ENCODE results near the gene CD74. TPM values are rescaled to one million over a fixed set of nuclear protein-coding genes. Genes with fewer than 3 reads are reported as not detected.

CD74 gene
- total and polyA plus RNA-seq, 2 of the 13 experiments (the other 11 are each of a cell fraction or from before 2014, with no cell fraction given) = 34.1 to 84.4 TPM

- TF ChIP-seq ZBTB38 (CRISPR knock-in tag; IDR thresholded peaks at IDR 0.05) = no peak
- no peak for TF ChIP-seq SRF (IDR thresholded peaks at IDR 0.05; ENCODE audit: low read depth, low read length)
- TF ChIP-seq DRAP1 (CRISPR knock-in tag; IDR thresholded peaks at IDR 0.05) = peak; percentile 80
- TF ChIP-seq HNF1B (CRISPR knock-in tag; IDR thresholded peaks at IDR 0.05) = no peak; the same call in 1 of the 2 replicates
- TF ChIP-seq ZFP41 (CRISPR knock-in tag; IDR thresholded peaks at IDR 0.05; ENCODE audit: borderline replicate concordance) = no peak; the same call in 1 of the 2 replicates
- no peak for TF ChIP-seq KIAA2018 (CRISPR knock-in tag; IDR thresholded peaks at IDR 0.05; ENCODE audit: borderline replicate concordance)
- 0 out of 2 replicates have a peak, but pooled peaks have one; percentile 17 for TF ChIP-seq ZNF556 (CRISPR knock-in tag; IDR thresholded peaks at IDR 0.05; ENCODE audit: borderline replicate concordance)
- TF ChIP-seq E2F1 (CRISPR knock-in tag; IDR thresholded peaks at IDR 0.05) = no peak
- TF ChIP-seq XRCC5 (optimal IDR thresholded peaks at IDR 0.05; ENCODE audit: low read length) = no peak
- peak; percentile 42; the same call in 1 of the 2 replicates for TF ChIP-seq RARA (CRISPR knock-in tag; IDR thresholded peaks at IDR 0.05)
- 0 out of 2 replicates have a peak, but pooled peaks have one; percentile 5 for TF ChIP-seq ZNF891 (CRISPR knock-in tag; IDR thresholded peaks at IDR 0.05)
- TF ChIP-seq ZNF138 (CRISPR knock-in tag; IDR thresholded peaks at IDR 0.05; ENCODE audit: low read depth) = 0 out of 2 replicates have a peak, but pooled peaks have one; percentile 70
- no peak for TF ChIP-seq CEBPG (CRISPR knock-in tag; IDR thresholded peaks at IDR 0.05)
- no peak for TF ChIP-seq ZNF513 (CRISPR knock-in tag; conservative IDR thresholded peaks at IDR 0.05)
- no peak for TF ChIP-seq JUN (CRISPR knock-in tag; IDR thresholded peaks at IDR 0.05)
- no peak for TF ChIP-seq SNAPC2 (CRISPR knock-in tag; IDR thresholded peaks at IDR 0.05)
Observed at GRCh38 chr5:150428106-150428876, 15.6 kb upstream of the CD74 start (continued).

Measured in HepG2 (cell line).